Vagina (tissue), 2 donors: ENCODE data around the gene BCKDK.

Experiments used
- CTCF ChIP-seq, 3 experiments: fragments of 450-650 bp in 2 of 3; fragments of 200-600 bp in 1 of 3; sonication (generic) in 1 of 3; IDR thresholded peaks; one replicate each; pipeline ENCODE4 v1.5.1; 2017 to 2019; ENCODE audit warnings: antibody characterized with exemption in 3 of 3, mild to moderate bottlenecking in 2 of 3, moderate library complexity in 2 of 3
- POLR2A ChIP-seq, 2 donors: fragments of 450-650 bp; IDR thresholded peaks; one replicate each; pipeline ENCODE4 v1.6.1; 2017; ENCODE audit warnings: antibody characterized with exemption in 2 of 2, mild to moderate bottlenecking in 2 of 2, moderate library complexity in 2 of 2
- POLR2AphosphoS5 ChIP-seq, 2 donors: sonication (generic); formaldehyde crosslinking; IDR thresholded peaks; one replicate each; pipeline ENCODE4 v1.9.0; 2017; ENCODE audit warnings: antibody characterized with exemption in 2 of 2, mild to moderate bottlenecking in 2 of 2, low read depth in 1 of 2; ENCODE audit not compliant: insufficient read depth in 1 of 2

- TF ChIP-seq CTCF (IDR thresholded peaks at IDR 0.05): no peak
- TF ChIP-seq POLR2A (IDR thresholded peaks at IDR 0.05): no peak
- TF ChIP-seq POLR2AphosphoS5 (IDR thresholded peaks at IDR 0.05; ENCODE audit: insufficient read depth in 1 of 2, low read depth in 1 of 2): no peak
Observed at GRCh38 chr16:31099860-31100638, 8.1 kb upstream of the BCKDK start.
